CD4-positive, alpha-beta T cell (primary cell): ENCODE results near the gene TBC1D22A. TPM values are rescaled to one million over a fixed set of nuclear protein-coding genes. Genes with fewer than 3 reads are reported as not detected.

Experiments used
- ATAC-seq: fragments of 200-7000 bp; cut with Tn5 transposase; one replicate; pipeline ENCODE4 v1.10.0; 2022; ENCODE audit warnings: mild to moderate bottlenecking; ENCODE audit not compliant: poor library complexity
- CTCF ChIA-PET: fragments of 350-600 bp; sonication (Branson Sonifier 250); formaldehyde crosslinking; loops from one replicate; lab custom pipeline; 2021; ENCODE audit warnings: antibody characterized with exemption, inconsistent platforms; lab: Charles Lee
- POLR2A ChIA-PET: fragments of 350-600 bp; sonication (Branson Sonifier 250); formaldehyde crosslinking; loops from one replicate; lab custom pipeline; 2021; ENCODE audit warnings: antibody characterized with exemption, inconsistent platforms; lab: Charles Lee
- DNase-seq, 14 experiments: peaks; one replicate each; pipeline ENCODE4 v3.0.0-alpha.2; 2013 to 2020; ENCODE audit warnings: mixed read lengths in 2 of 14
- H3K27ac ChIP-seq, 2 donors: one replicate each; pipeline versions ENCODE4 v1.5.1 to v1.7.0; 2013; ENCODE audit warnings: low read length in 2 of 2, low read depth in 1 of 2, mild to moderate bottlenecking in 1 of 2
- H3K27me3 ChIP-seq, 2 experiments: 1 replicate in 1 of 2; 2 replicates in 1 of 2; pipeline versions ENCODE4 v1.6.1 to v1.7.0; 2013; ENCODE audit warnings: low read length in 2 of 2, control low read depth in 1 of 2, mild to moderate bottlenecking in 1 of 2, moderate library complexity in 1 of 2; ENCODE audit not compliant: insufficient read depth in 2 of 2, control insufficient read depth in 1 of 2
- H3K36me3 ChIP-seq: one replicate; pipeline ENCODE4 v1.6.1; 2013; ENCODE audit warnings: low read length, control low read depth; ENCODE audit not compliant: insufficient read depth
- H3K4me1 ChIP-seq: one replicate; pipeline ENCODE4 v1.6.1; 2013; ENCODE audit warnings: low read length, control low read depth; ENCODE audit not compliant: insufficient read depth
- H3K4me3 ChIP-seq: one replicate; pipeline ENCODE4 v1.5.1; 2013; ENCODE audit warnings: mild to moderate bottlenecking, low read length, moderate library complexity
- H3K9me3 ChIP-seq, 2 experiments: 1 replicate in 1 of 2; 2 replicates in 1 of 2; pipeline versions ENCODE4 v1.6.1 to v1.7.0; 2013; ENCODE audit warnings: low read length in 2 of 2, mild to moderate bottlenecking in 2 of 2, control low read depth in 1 of 2, moderate library complexity in 1 of 2; ENCODE audit not compliant: control insufficient read depth in 1 of 2, insufficient read depth in 1 of 2
- H3K27ac Mint-ChIP-seq: one replicate; pipeline ENCODE4 v1.8.0; 2020; ENCODE audit warnings: mixed read lengths
- H3K27me3 Mint-ChIP-seq: one replicate; pipeline ENCODE4 v1.8.0; 2021; ENCODE audit warnings: mixed read lengths
- H3K36me3 Mint-ChIP-seq: one replicate; pipeline ENCODE4 v1.8.0; 2021; ENCODE audit warnings: low read depth, mixed read lengths
- H3K4me1 Mint-ChIP-seq: one replicate; pipeline ENCODE4 v1.8.0; 2021; ENCODE audit warnings: low read depth, mixed read lengths
- H3K4me3 Mint-ChIP-seq: one replicate; pipeline ENCODE4 v1.8.0; 2020; ENCODE audit warnings: mild to moderate bottlenecking, mixed read lengths
- H3K9me3 Mint-ChIP-seq: one replicate; pipeline ENCODE4 v1.8.0; 2020; ENCODE audit warnings: mixed read lengths
- intact Hi-C, 2 experiments: fragments of 100-400 bp; cut with DNase I in 1 of 2; cut with micrococcal nuclease in 1 of 2; formaldehyde crosslinking; loops; one replicate each; pipeline versions ENCODE4 v1.15.1 to v1.9.0; 2023 to 2025; cut with DNase I, micrococcal nuclease
- total RNA-seq, 174 experiments: library from RNA in 2 of 174; stranded (reverse) in 2 of 174; gene quantifications; one replicate each; pipeline ENCODE4 v1.2.3 and lab custom pipeline; 2021 to 2026
- TF ChIP-seq, protein P1 (sequence below): fragments of 200-600 bp; IDR thresholded peaks from one replicate; pipeline ENCODE4 v1.8.0; 2022; ENCODE audit warnings: antibody characterized with exemption, mild to moderate bottlenecking

The TBC1D22A gene
- total RNA-seq, 2 experiments from 2014 or later: 27.1 to 31.7 TPM

DNA sequence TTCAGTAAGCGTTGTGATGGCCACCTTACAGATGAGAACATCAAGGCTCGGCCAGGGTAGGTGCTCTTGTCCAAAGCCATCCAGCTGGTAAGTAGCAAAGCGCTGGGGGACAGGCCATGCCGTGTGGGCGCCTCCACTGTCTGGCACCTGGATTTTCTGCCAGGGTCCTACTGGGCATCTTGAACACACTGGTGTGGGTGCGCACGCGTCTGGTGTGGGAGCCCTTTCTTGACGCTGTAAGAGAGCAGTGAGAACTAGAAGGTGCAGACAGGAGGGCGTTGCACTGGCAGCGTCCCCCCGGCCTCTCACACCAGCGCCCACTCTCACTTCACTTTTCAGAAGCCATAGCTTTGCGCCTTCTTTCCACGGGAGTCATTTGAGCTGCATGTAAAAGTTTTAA lies 296.6 kb downstream of the TBC1D22A start:
- H3K27me3 ChIP-seq: no peaks in the 10 kb centered on the region
- Mint-ChIP-seq H3K27ac (no peak overlapping the region), H3K9me3 (no peaks in the 10 kb centered on the region), H3K4me1 (no peaks in the 10 kb centered on the region), H3K27me3 (no peaks in the 10 kb centered on the region), H3K4me3 (no peak overlapping the region), H3K36me3 (peaks cover 61% of the 10 kb centered on the region)
- ATAC-seq (no peak), DNase-seq (no peak)
- ChIA-PET CTCF (no interaction called here), POLR2A (no interaction called here)
- no peaks in the 10 kb centered on the region for H3K4me1 ChIP-seq
- no peak overlapping the region for H3K4me3 ChIP-seq
- intact Hi-C loops: no loop called here
- H3K27ac ChIP-seq: no peak overlapping the region
- peaks cover 0 to 4% of the 10 kb centered on the region in 2 experiments for H3K9me3 ChIP-seq
- TF ChIP-seq, protein P1, sequence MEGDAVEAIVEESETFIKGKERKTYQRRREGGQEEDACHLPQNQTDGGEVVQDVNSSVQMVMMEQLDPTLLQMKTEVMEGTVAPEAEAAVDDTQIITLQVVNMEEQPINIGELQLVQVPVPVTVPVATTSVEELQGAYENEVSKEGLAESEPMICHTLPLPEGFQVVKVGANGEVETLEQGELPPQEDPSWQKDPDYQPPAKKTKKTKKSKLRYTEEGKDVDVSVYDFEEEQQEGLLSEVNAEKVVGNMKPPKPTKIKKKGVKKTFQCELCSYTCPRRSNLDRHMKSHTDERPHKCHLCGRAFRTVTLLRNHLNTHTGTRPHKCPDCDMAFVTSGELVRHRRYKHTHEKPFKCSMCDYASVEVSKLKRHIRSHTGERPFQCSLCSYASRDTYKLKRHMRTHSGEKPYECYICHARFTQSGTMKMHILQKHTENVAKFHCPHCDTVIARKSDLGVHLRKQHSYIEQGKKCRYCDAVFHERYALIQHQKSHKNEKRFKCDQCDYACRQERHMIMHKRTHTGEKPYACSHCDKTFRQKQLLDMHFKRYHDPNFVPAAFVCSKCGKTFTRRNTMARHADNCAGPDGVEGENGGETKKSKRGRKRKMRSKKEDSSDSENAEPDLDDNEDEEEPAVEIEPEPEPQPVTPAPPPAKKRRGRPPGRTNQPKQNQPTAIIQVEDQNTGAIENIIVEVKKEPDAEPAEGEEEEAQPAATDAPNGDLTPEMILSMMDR: no peak
- H3K36me3 ChIP-seq: peaks cover 18% of the 10 kb centered on the region

DNA sequence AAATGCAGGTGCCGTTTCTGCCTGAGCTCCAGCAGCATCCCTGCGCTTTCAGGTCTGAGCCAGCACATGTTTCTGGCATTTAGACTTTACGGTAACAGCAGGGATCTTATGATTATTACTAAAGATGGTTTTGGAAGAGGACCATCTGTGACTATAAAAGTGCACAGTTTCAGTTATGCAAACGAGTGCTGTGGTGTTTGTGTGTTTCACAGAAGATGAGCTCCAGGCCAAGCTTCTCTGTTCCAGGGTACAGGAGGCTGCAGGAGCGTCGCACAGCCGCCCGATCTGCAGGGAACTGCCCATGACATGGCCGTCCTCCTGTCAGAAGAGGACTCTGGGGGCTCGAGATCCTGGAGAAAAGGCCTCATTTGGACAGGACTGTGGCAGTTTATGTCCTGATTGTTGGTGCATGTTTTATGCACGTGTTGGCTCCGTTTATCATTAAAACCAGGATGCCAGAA lies 297.3 kb downstream of the TBC1D22A start:
- Mint-ChIP-seq H3K9me3 (no peaks in the 10 kb centered on the region), H3K36me3 (peaks cover 66% of the 10 kb centered on the region), H3K27me3 (no peaks in the 10 kb centered on the region), H3K4me3 (no peak overlapping the region), H3K4me1 (no peaks in the 10 kb centered on the region), H3K27ac (no peak overlapping the region)
- Histone ChIP-seq H3K27ac (no peak overlapping the region), H3K4me3 (no peak overlapping the region), H3K36me3 (peaks cover 18% of the 10 kb centered on the region), H3K27me3 (no peaks in the 10 kb centered on the region), H3K9me3 (peaks cover 0 to 4% of the 10 kb centered on the region in 2 experiments), H3K4me1 (no peaks in the 10 kb centered on the region)
- ChIA-PET CTCF (no interaction called here), POLR2A (no interaction called here)
- intact Hi-C loops: no loop called here
- no peak for DNase-seq
- TF ChIP-seq, protein P1: no peak
- no peak for ATAC-seq

DNA sequence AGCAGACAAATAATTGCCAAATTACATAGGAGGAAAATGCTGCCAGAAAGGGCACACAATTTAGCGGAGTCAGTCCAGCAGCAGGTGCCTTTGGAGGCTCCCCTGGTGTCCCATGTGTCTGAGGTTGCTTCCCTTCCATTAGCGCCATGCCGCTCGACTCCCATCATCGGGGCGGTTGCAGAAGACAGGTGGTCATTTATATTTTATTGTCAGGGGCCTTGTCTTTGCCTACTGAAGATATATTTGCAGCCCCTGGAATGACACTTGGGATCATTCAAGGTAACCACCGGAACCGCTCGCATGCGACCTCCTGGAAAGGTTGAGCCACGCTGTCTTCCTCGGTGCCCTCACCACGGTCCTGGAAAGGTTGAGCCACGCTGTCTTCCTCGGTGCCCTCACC lies 298.3 kb downstream of the TBC1D22A start:
- peaks cover 0 to 4% of the 10 kb centered on the region in 2 experiments for H3K9me3 ChIP-seq
- intact Hi-C loops: no loop called here
- TF ChIP-seq, protein P1: no peak
- Mint-ChIP-seq H3K9me3 (no peaks in the 10 kb centered on the region), H3K4me1 (no peaks in the 10 kb centered on the region), H3K36me3 (peaks cover 60% of the 10 kb centered on the region), H3K4me3 (no peak overlapping the region), H3K27me3 (no peaks in the 10 kb centered on the region), H3K27ac (no peak overlapping the region)
- H3K4me1 ChIP-seq: no peaks in the 10 kb centered on the region
- ATAC-seq (no peak), DNase-seq (no peak)
- no peaks in the 10 kb centered on the region for H3K27me3 ChIP-seq
- H3K4me3 ChIP-seq: no peak overlapping the region
- peaks cover 18% of the 10 kb centered on the region for H3K36me3 ChIP-seq
- no peak overlapping the region for H3K27ac ChIP-seq
- POLR2A ChIA-PET: no interaction called here
- CTCF ChIA-PET: no interaction called here
